ENCODE data around the gene HNRNPUL2. TPM values are rescaled to one million over a fixed set of nuclear protein-coding genes. Genes with fewer than 3 reads are reported as not detected.

Gene HNRNPUL2
- polyA plus RNA-seq, 1 of the 3 experiments (the other 2 are of a cell fraction) = 33.5 TPM

GRCh38 chr11:62666259-62666926 lies 60.9 kb downstream of the HNRNPUL2 start:
- peaks cover 20 to 32% of the 10 kb centered on the region in 2 experiments for H3K36me3 ChIP-seq (replicated peaks in 1 of 2; ENCODE audit: control insufficient read depth in 1 of 2, insufficient read depth in 2 of 2, low read length in 1 of 2)
- H3K27ac ChIP-seq (ENCODE audit: low read depth in 2 of 2, low read length in 1 of 2) = peak overlapping the region; percentile 91 to 92
- CTCF ChIA-PET = interaction anchor here (1.0 to 1.8 kb wide), 5 partner anchors 13 to 41 kb away, joined by 3 to 6 read pairs (median 4); partner anchors contain the start of genes BSCL2, GANAB, GNG3 and INTS5
- 29% methylated on average over 13 of the region's 16 CpGs for WGBS (ENCODE audit: low lambda C conversion rate)
- peak overlapping the region; percentile 92 for H3K9ac ChIP-seq
- no peak overlapping the region for H2AFZ ChIP-seq (ENCODE audit: low read depth)
- peak overlapping the region; percentile 78 to 95 for H3K4me3 ChIP-seq (ENCODE audit: low read depth in 2 of 2, low read length in 1 of 2)
- H3K79me2 ChIP-seq (ENCODE audit: insufficient read depth) = peaks cover 71% of the 10 kb centered on the region
- POLR2A ChIA-PET = interaction anchor here (0.7 to 3.7 kb wide), 18 partner anchors 10 to 271 kb away, joined by 3 to 52 read pairs (median 14); partner anchors contain the start of genes B3GAT3, BSCL2, EEF1G and GANAB
- H4K20me1 ChIP-seq (ENCODE audit: insufficient read depth) = no peaks in the 10 kb centered on the region
- no peaks in the 10 kb centered on the region for H3K9me3 ChIP-seq
- peak overlapping the region; percentile 96 for H3K4me2 ChIP-seq
- TF ChIP-seq GABPA (IDR thresholded peaks at IDR 0.05; ENCODE audit: low read depth) (no peak), MXI1 (IDR thresholded peaks at IDR 0.05; ENCODE audit: low read depth, low read length) (0 out of 2 replicates have a peak, but pooled peaks have one; percentile 34), SIN3A (IDR thresholded peaks at IDR 0.05; ENCODE audit: borderline replicate concordance, low read depth, low read length) (peak; percentile 28; the same call in 1 of the 2 replicates)
- H3K4me1 ChIP-seq (ENCODE audit: control insufficient read depth in 1 of 2, insufficient read depth in 2 of 2, low read depth in 1 of 2, low read length in 1 of 2) = peaks cover 16 to 21% of the 10 kb centered on the region in 2 experiments; a peak in 3 of 4 replicates
- H3K27me3 ChIP-seq (ENCODE audit: insufficient read depth) = no peaks in the 10 kb centered on the region
- peaks cover 38% of the 10 kb centered on the region for H3F3A ChIP-seq (replicated peaks; ENCODE audit: insufficient read depth)
- H3K9me2 ChIP-seq = no peaks in the 10 kb centered on the region
- no peak for DNase-seq

DNA sequence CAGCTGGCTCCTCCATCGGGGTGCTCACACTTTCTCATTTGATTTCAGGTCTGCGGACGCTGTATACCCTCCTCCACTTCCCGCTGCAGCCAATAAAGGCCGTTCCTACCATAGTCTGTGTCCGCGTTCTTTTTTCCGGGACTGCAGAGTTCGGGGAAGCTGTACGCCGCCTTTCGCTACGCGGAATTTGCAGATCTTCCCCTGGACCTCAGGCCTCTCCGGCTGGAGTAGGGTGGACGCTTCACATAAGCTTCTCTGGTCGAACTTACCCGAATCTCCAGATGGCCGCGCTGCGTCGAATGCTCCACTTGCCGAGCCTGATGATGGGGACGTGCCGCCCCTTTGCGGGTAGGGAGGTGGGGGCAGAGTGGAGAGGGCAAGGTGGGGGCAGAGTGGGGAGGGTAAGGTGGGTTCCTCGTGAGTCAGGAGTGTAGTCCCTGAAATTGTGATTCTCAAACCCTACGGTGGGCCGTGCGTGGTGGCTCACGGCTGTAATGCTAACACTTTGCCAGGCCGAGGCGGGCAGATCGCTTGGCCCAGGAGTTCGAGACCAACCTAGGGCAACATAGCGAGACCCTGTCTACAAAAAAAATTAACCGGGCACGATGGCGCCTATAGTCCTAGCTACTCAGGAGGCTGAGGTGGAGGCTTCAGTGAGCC lies 61.5 kb downstream of the HNRNPUL2 start:
- Histone ChIP-seq H2AFZ (ENCODE audit: low read depth) (no peak overlapping the region), H3K27ac (ENCODE audit: low read depth in 2 of 2, low read length in 1 of 2) (peak overlapping the region; percentile 91 to 92), H3K9me3 (no peaks in the 10 kb centered on the region), H3K4me2 (peak overlapping the region; percentile 96), H3K79me2 (ENCODE audit: insufficient read depth) (peaks cover 65% of the 10 kb centered on the region), H3K9me2 (no peaks in the 10 kb centered on the region), H3K36me3 (replicated peaks in 1 of 2; ENCODE audit: control insufficient read depth in 1 of 2, insufficient read depth in 2 of 2, low read length in 1 of 2) (peaks cover 20 to 36% of the 10 kb centered on the region in 2 experiments), H3K27me3 (ENCODE audit: insufficient read depth) (no peaks in the 10 kb centered on the region), H4K20me1 (ENCODE audit: insufficient read depth) (no peaks in the 10 kb centered on the region), H3K4me3 (ENCODE audit: low read depth in 2 of 2, low read length in 1 of 2) (peak overlapping the region; percentile 78 to 95), H3F3A (replicated peaks; ENCODE audit: insufficient read depth) (peaks cover 34% of the 10 kb centered on the region), H3K4me1 (ENCODE audit: control insufficient read depth in 1 of 2, insufficient read depth in 2 of 2, low read depth in 1 of 2, low read length in 1 of 2) (peaks cover 16 to 21% of the 10 kb centered on the region in 2 experiments; a peak in 3 of 4 replicates), H3K9ac (peak overlapping the region; percentile 92)
- peak; percentile 62 for DNase-seq
- ChIA-PET POLR2A (interaction anchor here (0.7 to 3.7 kb wide), 32 partner anchors 8 to 270 kb away, joined by 3 to 52 read pairs (median 11); partner anchors contain the start of genes B3GAT3, BSCL2, EEF1G and EML3), CTCF (interaction anchor here (0.8 to 1.7 kb wide), 11 partner anchors 13 to 215 kb away, joined by 3 to 7 read pairs (median 4); partner anchors contain the start of genes EML3, GANAB, INTS5 and SLC3A2)
- WGBS (ENCODE audit: low lambda C conversion rate) = 1% methylated on average over 38 of the region's 39 CpGs
- TF ChIP-seq NRF1 (IDR thresholded peaks at IDR 0.05; ENCODE audit: low read depth, low read length) (no peak), POLR2AphosphoS5 (IDR thresholded peaks at IDR 0.05; ENCODE audit: low read depth, low read length) (peak; percentile 34; the same call in 1 of the 2 replicates)

- H3K4me2 ChIP-seq = peak within 1 kb of the TSS; percentile 96
- H4K20me1 ChIP-seq (ENCODE audit: insufficient read depth) = no peaks in the 10 kb centered on the region
- peak within 1 kb of the TSS; percentile 92 for H3K9ac ChIP-seq
- H3K27ac ChIP-seq (ENCODE audit: low read depth in 2 of 2, low read length in 1 of 2) = peak within 1 kb of the TSS; percentile 91 to 92
- DNase-seq = peak; percentile 97
- H3K9me3 ChIP-seq = no peaks in the 10 kb centered on the region
- peaks cover 60% of the 10 kb centered on the region for H3K79me2 ChIP-seq (ENCODE audit: insufficient read depth)
- under 1% methylated on average over 38 of the region's 47 CpGs for WGBS (ENCODE audit: low lambda C conversion rate)
- ChIA-PET CTCF (interaction anchor here (0.8 to 1.7 kb wide), 10 partner anchors 12 to 216 kb away, joined by 3 to 7 read pairs (median 4); partner anchors contain the start of genes EML3, GANAB, INTS5 and SLC3A2), POLR2A (interaction anchor here (0.5 to 3.7 kb wide), 41 partner anchors 8 to 270 kb away, joined by 3 to 52 read pairs (median 6); partner anchors contain the start of genes B3GAT3, BSCL2, EEF1G and EML3)
- peaks cover 16 to 21% of the 10 kb centered on the region in 2 experiments; a peak in 3 of 4 replicates for H3K4me1 ChIP-seq (ENCODE audit: control insufficient read depth in 1 of 2, insufficient read depth in 2 of 2, low read depth in 1 of 2, low read length in 1 of 2)
- peaks cover 20 to 41% of the 10 kb centered on the region in 2 experiments for H3K36me3 ChIP-seq (replicated peaks in 1 of 2; ENCODE audit: control insufficient read depth in 1 of 2, insufficient read depth in 2 of 2, low read length in 1 of 2)
- peaks cover 34% of the 10 kb centered on the region for H3F3A ChIP-seq (replicated peaks; ENCODE audit: insufficient read depth)
- H3K9me2 ChIP-seq = no peaks in the 10 kb centered on the region
- H2AFZ ChIP-seq (ENCODE audit: low read depth) = peak within 1 kb of the TSS; percentile 66; the same call in 1 of the 2 replicates
- peak within 1 kb of the TSS; percentile 78 to 95 for H3K4me3 ChIP-seq (ENCODE audit: low read depth in 2 of 2, low read length in 1 of 2)
- no peaks in the 10 kb centered on the region for H3K27me3 ChIP-seq (ENCODE audit: insufficient read depth)
- TF ChIP-seq MXI1 (IDR thresholded peaks at IDR 0.05; ENCODE audit: low read depth, low read length) = no peak; the same call in none of the 2 replicates
- no peak for TF ChIP-seq SMC3 (IDR thresholded peaks at IDR 0.05; ENCODE audit: low read depth, low read length)
- TF ChIP-seq RCOR1 (IDR thresholded peaks at IDR 0.05; ENCODE audit: low read length) = no peak
- no peak for TF ChIP-seq FOXM1 (IDR thresholded peaks at IDR 0.05; ENCODE audit: low read depth)
- peak; percentile 98 for TF ChIP-seq TAF1 (IDR thresholded peaks at IDR 0.05; ENCODE audit: borderline replicate concordance, low read depth, low read length)
- peak; percentile 100 for TF ChIP-seq POLR2AphosphoS5 (IDR thresholded peaks at IDR 0.05; ENCODE audit: low read depth, low read length)
- TF ChIP-seq SIN3A (IDR thresholded peaks at IDR 0.05; ENCODE audit: borderline replicate concordance, low read depth, low read length) = peak; percentile 93
- TF ChIP-seq RAD21 (IDR thresholded peaks at IDR 0.05; ENCODE audit: low read length) = no peak
- TF ChIP-seq NRF1 (IDR thresholded peaks at IDR 0.05; ENCODE audit: low read depth, low read length) = no peak
- TF ChIP-seq TCF12 (IDR thresholded peaks at IDR 0.05) = peak; percentile 13; the same call in 1 of the 2 replicates
- TF ChIP-seq IRF3 (IDR thresholded peaks at IDR 0.05; ENCODE audit: low read depth, low read length) = no peak; the same call in none of the 2 replicates
- no peak for TF ChIP-seq RXRA (IDR thresholded peaks at IDR 0.05; ENCODE audit: borderline replicate concordance, low read depth)
- no peak for TF ChIP-seq FOSL2 (IDR thresholded peaks at IDR 0.05; ENCODE audit: borderline replicate concordance, low read depth)
- TF ChIP-seq GABPA (IDR thresholded peaks at IDR 0.05; ENCODE audit: low read depth) = peak; percentile 71
- TF ChIP-seq NFIC (IDR thresholded peaks at IDR 0.05; ENCODE audit: borderline replicate concordance) = no peak
- no peak for TF ChIP-seq RFX5 (IDR thresholded peaks at IDR 0.05; ENCODE audit: low read length)
These were observed 62.1 kb downstream of the HNRNPUL2 start, which contains the start of the genes C11orf98 and CSKMT for GRCh38 chr11:62665075-62665598. Gene C11orf98 (minus strand): TSS chr11:62665210. CDS start chr11:62665169, 41 bp downstream. Gene CSKMT (plus strand): TSS chr11:62665312. CDS start chr11:62665880, 568 bp downstream.

Data from SK-N-SH (cell line).